Skeletal muscle satellite cell (primary cell): Measurements from ENCODE around the gene UNC5A.

Source experiments
- H3K27me3 ChIP-seq: 2 replicates; pipeline ENCODE4 v1.7.0; 2013; ENCODE audit warnings: low read length; ENCODE audit not compliant: control insufficient read depth, insufficient read depth
- H3K36me3 ChIP-seq: 2 replicates; pipeline ENCODE4 v1.7.0; 2013; ENCODE audit warnings: mild to moderate bottlenecking, control low read depth, low read length; ENCODE audit not compliant: insufficient read depth
- H3K4me1 ChIP-seq: 2 replicates; pipeline ENCODE4 v1.7.0; 2013; ENCODE audit warnings: low read length; ENCODE audit not compliant: control insufficient read depth, insufficient read depth
- H3K4me2 ChIP-seq: 2 replicates; pipeline ENCODE4 v1.7.0; 2013; ENCODE audit warnings: mild to moderate bottlenecking, low read length
- H3K4me3 ChIP-seq: 2 replicates; pipeline ENCODE4 v1.7.0; 2013; ENCODE audit warnings: low read length
- H3K9ac ChIP-seq: 2 replicates; pipeline ENCODE4 v1.7.0; 2013; ENCODE audit warnings: mild to moderate bottlenecking, low read depth, low read length, moderate library complexity
- H3K9me3 ChIP-seq: replicated peaks from 2 replicates; pipeline ENCODE4 v1.7.0; 2013; ENCODE audit warnings: mild to moderate bottlenecking, control low read depth, low read length

The UNC5A gene

GRCh38 chr5:176827736-176828414 is 17.5 kb downstream of the UNC5A start:
- H3K4me3 ChIP-seq, result no peak overlapping the region
- peaks cover 33% of the 10 kb centered on the region for H3K27me3 ChIP-seq
- H3K4me1 ChIP-seq, result no peaks in the 10 kb centered on the region
- no peaks in the 10 kb centered on the region for H3K9me3 ChIP-seq
- H3K9ac ChIP-seq, result no peak overlapping the region
- H3K4me2 ChIP-seq, result no peak overlapping the region
- no peaks in the 10 kb centered on the region for H3K36me3 ChIP-seq

DNA sequence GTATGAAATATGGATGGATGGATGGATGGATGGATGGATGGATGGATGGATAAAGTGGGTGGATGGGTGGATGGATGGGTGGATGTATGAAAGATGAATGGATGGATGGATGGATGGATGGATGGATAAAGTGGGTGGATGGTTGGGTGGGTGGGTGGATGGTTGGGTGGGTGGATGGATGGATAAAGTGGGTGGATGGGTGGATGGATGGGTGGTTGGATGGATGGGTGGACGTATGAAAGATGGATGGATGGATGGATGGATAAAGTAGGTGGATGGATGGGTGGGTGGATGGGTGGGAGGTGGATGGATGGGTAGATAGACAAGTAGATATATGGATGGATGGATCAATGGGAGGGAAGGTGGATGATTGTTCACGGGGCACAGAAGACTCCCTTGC is 19.0 kb downstream of the UNC5A start:
- Histone ChIP-seq H3K27me3 (peaks cover 23% of the 10 kb centered on the region), H3K9ac (no peak overlapping the region)

DNA sequence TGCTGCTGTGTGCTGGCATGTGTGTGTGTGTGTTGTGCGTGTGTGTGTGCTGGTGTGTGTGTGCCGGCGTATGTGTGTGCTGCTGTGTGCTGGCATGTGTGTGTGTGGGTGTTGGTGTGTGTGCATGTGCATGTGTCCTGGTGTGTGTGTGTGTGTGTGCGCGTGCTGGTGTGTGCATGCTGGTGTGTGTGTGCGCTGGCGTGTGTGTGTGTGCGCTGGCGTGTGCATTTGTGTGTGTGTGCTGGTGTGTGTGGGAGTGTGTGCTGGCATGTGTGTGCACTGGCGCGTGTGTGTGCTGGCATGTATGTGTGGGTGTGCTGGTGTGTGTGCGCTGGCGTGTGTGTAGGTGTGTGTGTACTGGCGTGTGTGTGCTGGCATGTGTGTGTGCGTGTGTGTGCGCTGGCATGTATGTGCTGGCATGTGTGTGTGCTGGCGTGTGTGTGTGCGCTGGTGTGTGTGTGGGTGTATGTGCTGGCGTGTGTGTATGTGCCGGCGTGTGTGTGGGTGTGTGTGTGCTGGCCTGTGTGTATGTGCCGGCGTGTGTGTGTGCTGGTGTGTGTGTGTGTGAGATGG is 20.1 kb downstream of the UNC5A start:
- no peak overlapping the region for H3K9ac ChIP-seq
- no peaks in the 10 kb centered on the region for H3K36me3 ChIP-seq
- H3K27me3 ChIP-seq, result peaks cover 26% of the 10 kb centered on the region

More for the DNA sequence above, 19.0 kb downstream of the UNC5A start:
- H3K36me3 ChIP-seq, result no peaks in the 10 kb centered on the region
- H3K9me3 ChIP-seq, result no peaks in the 10 kb centered on the region
- H3K4me1 ChIP-seq, result no peaks in the 10 kb centered on the region
- H3K4me3 ChIP-seq, result no peak overlapping the region
- no peak overlapping the region for H3K4me2 ChIP-seq

GRCh38 chr5:176830995-176831423 is 20.6 kb downstream of the UNC5A start:
- Histone ChIP-seq H3K4me1 (no peaks in the 10 kb centered on the region), H3K4me3 (no peak overlapping the region), H3K4me2 (no peak overlapping the region), H3K36me3 (no peaks in the 10 kb centered on the region), H3K9ac (no peak overlapping the region), H3K27me3 (peaks cover 23% of the 10 kb centered on the region), H3K9me3 (no peaks in the 10 kb centered on the region)

More for the DNA sequence above, 20.1 kb downstream of the UNC5A start:
- no peak overlapping the region for H3K4me3 ChIP-seq
- no peaks in the 10 kb centered on the region for H3K4me1 ChIP-seq
- no peaks in the 10 kb centered on the region for H3K9me3 ChIP-seq
- no peak overlapping the region for H3K4me2 ChIP-seq

GRCh38 chr5:176831425-176831824 is 21.1 kb downstream of the UNC5A start:
- H3K9ac ChIP-seq, result no peak overlapping the region
- no peaks in the 10 kb centered on the region for H3K9me3 ChIP-seq
- no peak overlapping the region for H3K4me3 ChIP-seq
- no peak overlapping the region for H3K4me2 ChIP-seq
- H3K27me3 ChIP-seq, result peaks cover 26% of the 10 kb centered on the region
- no peaks in the 10 kb centered on the region for H3K4me1 ChIP-seq
- H3K36me3 ChIP-seq, result no peaks in the 10 kb centered on the region

- H3K9ac ChIP-seq, result no peak overlapping the region
- H3K4me1 ChIP-seq, result no peaks in the 10 kb centered on the region
- peaks cover 27% of the 10 kb centered on the region for H3K27me3 ChIP-seq
- H3K36me3 ChIP-seq, result no peaks in the 10 kb centered on the region
- H3K4me3 ChIP-seq, result no peak overlapping the region
- H3K4me2 ChIP-seq, result no peak overlapping the region
- H3K9me3 ChIP-seq, result no peaks in the 10 kb centered on the region
These were observed 21.8 kb downstream of the UNC5A start for GRCh38 chr5:176832162-176832561.

DNA sequence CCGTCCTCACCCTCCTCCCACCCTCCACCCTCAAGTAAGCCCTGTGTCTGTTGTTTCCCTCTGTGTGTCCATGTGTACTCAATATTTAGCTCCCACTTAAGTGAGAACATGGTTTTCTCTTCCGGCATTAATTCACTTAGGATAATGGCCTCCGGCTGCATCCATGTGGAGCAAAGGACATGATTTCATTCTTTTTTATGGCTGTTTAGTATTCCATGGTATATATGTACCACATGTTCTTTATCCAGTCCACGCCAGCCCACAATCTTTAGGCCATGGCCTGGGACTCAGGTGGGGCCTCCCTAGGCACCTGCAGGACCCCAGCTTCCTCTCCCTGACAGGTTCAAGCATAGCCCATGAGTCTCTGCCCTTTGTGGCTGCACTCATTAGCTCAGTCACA is 22.9 kb downstream of the UNC5A start:
- no peak overlapping the region for H3K9ac ChIP-seq
- no peaks in the 10 kb centered on the region for H3K9me3 ChIP-seq
- H3K4me3 ChIP-seq, result no peak overlapping the region

GRCh38 chr5:176835918-176836317 is 25.6 kb downstream of the UNC5A start:
- no peaks in the 10 kb centered on the region for H3K4me1 ChIP-seq
- no peaks in the 10 kb centered on the region for H3K36me3 ChIP-seq
- H3K4me3 ChIP-seq, result no peak overlapping the region
- peaks cover 34% of the 10 kb centered on the region for H3K27me3 ChIP-seq
- no peaks in the 10 kb centered on the region for H3K9me3 ChIP-seq
- H3K9ac ChIP-seq, result no peak overlapping the region
- no peak overlapping the region for H3K4me2 ChIP-seq

More for the DNA sequence above, 22.9 kb downstream of the UNC5A start:
- peaks cover 27% of the 10 kb centered on the region for H3K27me3 ChIP-seq
- no peaks in the 10 kb centered on the region for H3K36me3 ChIP-seq
- no peak overlapping the region for H3K4me2 ChIP-seq
- no peaks in the 10 kb centered on the region for H3K4me1 ChIP-seq

DNA sequence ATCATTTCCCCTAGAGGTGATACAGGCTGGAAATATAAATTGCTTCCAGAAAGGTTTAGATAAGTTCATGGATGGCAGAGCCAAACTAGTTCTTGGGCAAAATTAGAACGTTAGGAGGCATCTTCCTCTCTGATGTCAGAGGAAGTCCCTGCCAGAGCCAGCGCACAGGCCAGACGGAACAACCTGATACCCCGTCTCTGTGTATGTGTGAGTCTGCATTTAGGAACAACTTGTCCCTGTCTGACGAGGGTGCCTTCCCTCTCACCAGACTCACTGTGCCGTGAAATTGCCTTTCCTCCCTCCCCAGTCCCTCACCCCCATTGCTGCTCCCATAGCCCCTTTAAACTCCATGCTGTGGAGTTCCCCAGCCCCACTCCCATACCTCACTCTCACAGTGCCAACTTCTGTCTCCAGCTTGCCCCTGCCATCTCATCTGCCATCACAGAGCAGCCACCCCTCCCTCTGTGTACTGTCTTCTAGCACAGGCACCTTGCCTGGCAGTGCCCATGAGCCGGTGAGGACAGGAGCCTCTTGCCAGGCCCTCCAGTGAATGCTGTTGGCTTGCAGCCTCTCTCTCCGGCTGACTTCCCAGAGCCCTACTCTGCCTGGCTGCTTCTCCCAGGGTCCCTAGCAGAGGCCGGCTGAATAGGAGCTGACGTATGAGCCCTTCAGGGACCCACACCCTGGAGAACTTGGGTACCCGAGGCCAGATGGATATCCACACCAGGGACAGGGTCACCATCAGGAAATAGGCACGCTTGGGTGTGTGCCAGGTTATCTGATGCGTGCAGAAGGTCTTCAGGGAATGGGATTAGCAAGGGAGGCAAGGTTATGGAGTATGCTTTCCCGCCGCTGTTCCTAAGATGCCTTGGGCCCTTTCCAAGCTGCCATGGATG is 26.7 kb downstream of the UNC5A start:
- Histone ChIP-seq H3K27me3 (peaks cover 39% of the 10 kb centered on the region), H3K36me3 (no peaks in the 10 kb centered on the region), H3K4me1 (no peaks in the 10 kb centered on the region), H3K9me3 (no peaks in the 10 kb centered on the region), H3K9ac (no peak overlapping the region), H3K4me2 (no peak overlapping the region), H3K4me3 (no peak overlapping the region)

DNA sequence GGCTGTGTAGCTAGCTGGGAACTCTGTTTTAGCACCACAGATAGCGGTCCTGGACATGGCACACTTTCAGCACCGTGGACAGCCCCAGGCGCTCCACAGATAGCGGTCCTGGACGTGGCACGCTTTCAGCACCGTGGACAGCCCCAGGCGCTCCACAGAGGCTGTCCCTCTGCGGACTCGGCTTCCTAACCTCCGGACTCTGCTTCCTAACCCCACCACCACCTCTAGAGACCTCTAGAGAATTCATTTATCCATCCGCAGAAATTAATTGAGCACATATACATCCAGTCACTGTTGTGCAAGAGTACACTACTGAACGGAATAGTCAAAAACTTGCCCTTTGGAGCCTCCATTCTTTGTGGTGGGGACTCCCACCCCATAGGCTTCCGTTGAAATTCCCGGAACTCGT is 27.4 kb downstream of the UNC5A start:
- Histone ChIP-seq H3K4me2 (no peak overlapping the region), H3K36me3 (no peaks in the 10 kb centered on the region), H3K9ac (no peak overlapping the region), H3K4me1 (no peaks in the 10 kb centered on the region), H3K9me3 (no peaks in the 10 kb centered on the region), H3K27me3 (peaks cover 35% of the 10 kb centered on the region), H3K4me3 (no peak overlapping the region)

GRCh38 chr5:176843673-176844072 is 33.3 kb downstream of the UNC5A start:
- Histone ChIP-seq H3K4me2 (no peak overlapping the region), H3K27me3 (peaks cover 56% of the 10 kb centered on the region), H3K9me3 (no peaks in the 10 kb centered on the region), H3K4me3 (no peak overlapping the region), H3K36me3 (no peaks in the 10 kb centered on the region), H3K9ac (no peak overlapping the region), H3K4me1 (no peaks in the 10 kb centered on the region)
